K562 (cell line): ENCODE measurements around the gene KRTAP4-6. TPM values are rescaled to one million over a fixed set of nuclear protein-coding genes. Genes with fewer than 3 reads are reported as not detected.

Source experiments
- ATAC-seq: fragments of 200-7000 bp; cut with Tn5 transposase; 3 replicates; pipeline ENCODE4 v1.9.1; 2020; ENCODE audit warnings: moderate library complexity
- BruUV-seq: library from RNA; stranded (reverse); fragments of 400-500 nt; replicated peaks from 2 replicates; lab custom pipeline; 2021; lab: Mats Ljungman, UMichigan
- CTCF ChIA-PET: fragments of 300-600 bp; formaldehyde crosslinking; extraction: SDS; loops from one replicate; lab custom pipeline; 2021; ENCODE audit warnings: low intra/inter-chr PET ratio; lab: Yijun Ruan, JAX
- POLR2A ChIA-PET: fragments of 300-600, 350-650 bp; sonication (Branson Sonifier 250); formaldehyde crosslinking; extraction: SDS; loops from one replicate; lab custom pipeline; 2021; ENCODE audit warnings: antibody characterized with exemption, inconsistent platforms; lab: Yijun Ruan, JAX
- DNase-seq, 4 experiments: peaks; one replicate each; pipeline versions ENCODE4 v3.0.0 to v3.0.0-alpha.2; 2011 to 2018; ENCODE audit warnings: low spot score in 3 of 4, mixed read lengths in 3 of 4; ENCODE audit errors: extremely low read depth in 1 of 4
- FAIRE-seq: peaks from 2 replicates; lab custom pipeline; 2011; peaks lifted over from hg19 to GRCh38; lab: Jason Lieb, UNC
- H2AFZ ChIP-seq: 2 replicates; pipeline ENCODE4 v1.6.0; 2011; ENCODE audit warnings: low read depth, low read length, control low read depth, inconsistent platforms
- H3K27ac ChIP-seq: fragments of 200-600 bp; 3 replicates; pipeline ENCODE4 v1.8.0; 2011; ENCODE audit warnings: low read depth, mild to moderate bottlenecking, control low read depth, inconsistent platforms, low read length, moderate library complexity, mixed read lengths; ENCODE audit errors: extremely low read depth
- H3K27me3 ChIP-seq, 2 experiments: fragments of 300-600 bp in 1 of 2; 2 replicates in 1 of 2; 3 replicates in 1 of 2; pipeline versions ENCODE4 v1.6.0 to v1.8.0; 2011; ENCODE audit warnings: inconsistent platforms in 2 of 2, low read length in 2 of 2, mild to moderate bottlenecking in 1 of 2, mixed read lengths in 1 of 2, moderate library complexity in 1 of 2; ENCODE audit not compliant: control insufficient read depth in 2 of 2, insufficient read depth in 2 of 2
- H3K36me3 ChIP-seq: fragments of 300-600 bp; 3 replicates; pipeline ENCODE4 v1.8.0; 2011; ENCODE audit warnings: mild to moderate bottlenecking, low read length, inconsistent platforms; ENCODE audit not compliant: control insufficient read depth, insufficient read depth
- H3K4me1 ChIP-seq, 2 experiments: fragments of 200-600 bp in 1 of 2; replicated peaks in 1 of 2; 2 replicates in 1 of 2; 3 replicates in 1 of 2; pipeline versions ENCODE4 v1.5.1 to v1.8.0; 2011; ENCODE audit warnings: inconsistent platforms in 2 of 2, low read length in 2 of 2, mild to moderate bottlenecking in 1 of 2, mixed read lengths in 1 of 2, moderate library complexity in 1 of 2; ENCODE audit not compliant: control insufficient read depth in 2 of 2, insufficient read depth in 2 of 2
- H3K4me2 ChIP-seq: 2 replicates; pipeline ENCODE4 v1.6.1; 2011; ENCODE audit warnings: low read length, control low read depth, inconsistent platforms, mixed read lengths; ENCODE audit not compliant: insufficient read depth
- H3K4me3 ChIP-seq: fragments of 200-600 bp; sonication (generic), shearing (Covaris generic); 2 replicates; pipeline ENCODE4 v1.5.1; 2016; ENCODE audit warnings: control low read depth, inconsistent platforms
- H3K79me2 ChIP-seq: fragments of 200-600 bp; 3 replicates; pipeline ENCODE4 v1.8.0; 2011; ENCODE audit warnings: low read length, inconsistent platforms; ENCODE audit not compliant: control insufficient read depth, insufficient read depth
- H3K9ac ChIP-seq, 2 experiments: 2 replicates each; pipeline versions ENCODE4 v1.6.0 to v1.6.1; 2011; ENCODE audit warnings: low read depth in 2 of 2, low read length in 2 of 2, control low read depth in 1 of 2, inconsistent platforms in 1 of 2, mild to moderate bottlenecking in 1 of 2, mixed read lengths in 1 of 2; ENCODE audit not compliant: insufficient read depth in 1 of 2
- H3K9me1 ChIP-seq: one replicate; pipeline ENCODE4 v1.6.0; 2011; ENCODE audit warnings: inconsistent platforms, mild to moderate bottlenecking, low read length, moderate library complexity; ENCODE audit not compliant: control insufficient read depth, insufficient read depth
- H3K9me3 ChIP-seq: replicated peaks from 2 replicates; pipeline ENCODE4 v1.5.1; 2011; ENCODE audit warnings: low read depth, low read length, inconsistent platforms; ENCODE audit not compliant: control insufficient read depth, insufficient read depth
- H4K20me1 ChIP-seq: replicated peaks from 2 replicates; pipeline ENCODE4 v1.6.1; 2011; ENCODE audit warnings: low read length, inconsistent platforms, mixed read lengths; ENCODE audit not compliant: control insufficient read depth, insufficient read depth
- COPS2 ChIP-seq: fragments of 450-650 bp; conservative IDR thresholded peaks from 2 replicates; pipeline ENCODE4 v1.6.1; 2016; ENCODE audit warnings: mild to moderate bottlenecking, moderate library complexity
- GABPB1 ChIP-seq: sonication (generic); formaldehyde crosslinking; IDR thresholded peaks from 2 replicates; pipeline ENCODE4 v1.8.0; 2022; ENCODE audit warnings: mild to moderate bottlenecking, missing genetic modification reagents
- KDM1A ChIP-seq, 2 experiments: fragments of 450-650 bp; IDR thresholded peaks; 2 replicates each; pipeline ENCODE4 v1.6.1; 2016; ENCODE audit warnings: mild to moderate bottlenecking in 2 of 2
- NFYB ChIP-seq: IDR thresholded peaks from 2 replicates; pipeline ENCODE4 v1.6.1; 2011; ENCODE audit warnings: mild to moderate bottlenecking, moderate library complexity; ENCODE audit not compliant: insufficient read length; ENCODE audit errors: extremely low read depth
- NUFIP1 ChIP-seq: fragments of 450-650 bp; IDR thresholded peaks from 2 replicates; pipeline ENCODE4 v1.6.1; 2018; ENCODE audit not compliant: partially characterized antibody
- RAD21 ChIP-seq, 2 experiments: fragments of 250-450 bp in 1 of 2; fragments of 450-650 bp in 1 of 2; sonication (Bioruptor Pico) in 1 of 2; formaldehyde crosslinking in 1 of 2; IDR thresholded peaks in 1 of 2; conservative IDR thresholded peaks in 1 of 2; 2 replicates each; pipeline versions ENCODE4 v1.4.0 to v1.8.0; 2020 to 2022; ENCODE audit warnings: mild to moderate bottlenecking in 2 of 2, moderate library complexity in 1 of 2
- RERE ChIP-seq: sonication (generic); formaldehyde crosslinking; IDR thresholded peaks from 2 replicates; pipeline ENCODE4 v1.8.0; 2023; ENCODE audit warnings: missing genetic modification reagents, mild to moderate bottlenecking, borderline replicate concordance
- SIRT6 ChIP-seq: IDR thresholded peaks from one replicate; pipeline ENCODE4 v1.6.1; 2012; ENCODE audit warnings: low read depth, mild to moderate bottlenecking, control low read depth, inconsistent platforms, low read length, moderate library complexity
- SLC30A9 ChIP-seq: fragments of 250-450 bp; sonication (Bioruptor Pico); IDR thresholded peaks from 2 replicates; pipeline ENCODE4 v1.8.0; 2022; ENCODE audit warnings: mild to moderate bottlenecking, moderate library complexity
- TAF1 ChIP-seq: IDR thresholded peaks from 2 replicates; pipeline ENCODE4 v1.6.1; 2011; ENCODE audit warnings: mild to moderate bottlenecking, low read length, moderate library complexity; ENCODE audit not compliant: insufficient read depth, control insufficient read depth, severe bottlenecking; ENCODE audit errors: extremely low read depth
- ZBTB26 ChIP-seq: fragments of 450-650 bp; formaldehyde crosslinking; IDR thresholded peaks from 2 replicates; pipeline ENCODE4 v1.4.0; 2022; ENCODE audit warnings: missing genetic modification characterization
- ZHX1 ChIP-seq: fragments of 150-350 bp; conservative IDR thresholded peaks from 2 replicates; pipeline ENCODE4 v1.6.1; 2014; ENCODE audit warnings: low read length
- ZNF174 ChIP-seq: fragments of 250-450 bp; sonication (Bioruptor Pico); IDR thresholded peaks from 2 replicates; pipeline ENCODE4 v1.4.0; 2020; ENCODE audit warnings: mild to moderate bottlenecking
- ZNF445 ChIP-seq: fragments of 250-450 bp; sonication (Bioruptor Pico); IDR thresholded peaks from 2 replicates; pipeline ENCODE4 v1.4.0; 2020; ENCODE audit warnings: low read depth, mild to moderate bottlenecking, moderate library complexity
- WGBS: fragments of 100-300 bp; shearing (Covaris generic); methylation state at CpG from one replicate; pipeline ENCODE4 v1.1.6; 2016; ENCODE audit warnings: low coverage, mixed read lengths; ENCODE audit not compliant: insufficient coverage; ENCODE audit errors: missing lambda C conversion rate; 5-methylcytosine and 5-hydroxymethylcytosine counted together
- in situ Hi-C: fragments of 300-500 bp; cut with MboI; formaldehyde crosslinking; loops from 4 replicates; pipeline ENCODE4 v1.15.0; 2018; ENCODE audit warnings: inconsistent platforms, mixed read lengths
- intact Hi-C: fragments of 100-400 bp; cut with micrococcal nuclease; formaldehyde crosslinking; loops from 2 replicates; pipeline ENCODE4 v1.14.2; 2022
- polyA plus RNA-seq, 8 experiments: library from polyadenylated mRNA; depleted of rRNA in 4 of 8; stranded (reverse) in 5 of 8; unstranded in 3 of 8; fragments of >200 nt; fragmentation: Nextera tagmentation in 2 of 8; fragmentation: Illumina TruSeq in 1 of 8; extraction: Ambion mirVana in 2 of 8; extraction: Trizol in 1 of 8; gene quantifications; 2 replicates each; pipeline versions ENCODE4 v1.2.1 to v1.2.3, GENCODE V29; 2011 to 2014; ENCODE audit warnings: inconsistent platforms in 1 of 8, missing spikeins in 1 of 8
- total RNA-seq, 7 experiments: library from RNA; depleted of rRNA in 6 of 7; stranded (reverse); fragments of >200 nt in 6 of 7; fragmentation: Illumina TruSeq in 2 of 7; extraction: Trizol in 2 of 7; gene quantifications; 2 replicates each; pipeline versions ENCODE4 v1.2.1 to v1.2.3, GENCODE V29; 2011 to 2021; ENCODE audit warnings: low replicate concordance in 1 of 7

Gene KRTAP4-6
- total and polyA plus RNA-seq, 9 of the 15 experiments (the other 6 are each of a cell fraction or from before 2014, with no cell fraction given): not detected

- Histone ChIP-seq H3K4me3 (no peak overlapping the region), H3K9me1 (no peaks in the 10 kb centered on the region), H4K20me1 (no peaks in the 10 kb centered on the region), H3K36me3 (no peaks in the 10 kb centered on the region), H2AFZ (no peak overlapping the region), H3K27ac (no peak overlapping the region), H3K4me1 (no peaks in the 10 kb centered on the region), H3K9me3 (no peaks in the 10 kb centered on the region), H3K27me3 (no peaks in the 10 kb centered on the region), H3K9ac (no peak overlapping the region), H3K4me2 (no peak overlapping the region), H3K79me2 (no peaks in the 10 kb centered on the region)
- intact Hi-C loops (no loop called here), in situ Hi-C loops (no loop called here)
- FAIRE-seq: no peak
- ChIA-PET POLR2A (interaction anchor here (0.6 kb wide), 2 partner anchors 11 to 207 kb away, joined by 3 read pairs; no protein-coding TSS in a partner anchor), CTCF (no interaction called here)
- ATAC-seq: no peak
- DNase-seq: no peak
- no TSS peak for BruUV-seq
- 0% methylated on average over 1 of the region's 1 CpG for WGBS
- TF ChIP-seq SLC30A9 (CRISPR knock-in tag) (no peak), NFYB (no peak), ZHX1 (no peak), TAF1 (no peak), RERE (CRISPR knock-in tag) (no peak), GABPB1 (CRISPR knock-in tag) (no peak), ZBTB26 (CRISPR knock-in tag) (no peak), NUFIP1 (no peak), ZNF445 (no peak), KDM1A (IDR thresholded peaks at IDR 0.05) (no peak), ZNF174 (no peak), SIRT6 (no peak), RAD21 (CRISPR knock-in tag; conservative IDR thresholded peaks at IDR 0.05 in 1 of 2, IDR thresholded peaks at IDR 0.05 in 1 of 2) (no peak), COPS2 (no peak)
These were observed 13.0 kb downstream of the KRTAP4-6 start for GRCh38 chr17:41127371-41127770.
